Urothelium cell line (cell line): ENCODE measurements around the gene MXRA7.
"Not testable (repeated sequence)": the region's sequence is repeated elsewhere in the genome, so short reads cannot be mapped to it uniquely, and the experiment has no call there.

ENCODE experiments used
- DNase-seq: peaks from one replicate; pipeline ENCODE4 v3.0.0; 2011; ENCODE audit warnings: low spot score, mixed read lengths
- FAIRE-seq: peaks from 2 replicates; lab custom pipeline; 2011; peaks lifted over from hg19 to GRCh38; lab: Jason Lieb, UNC

The MXRA7 gene

GRCh38 chr17:76710863-76711611 is at the start of gene MXRA7:
Gene MXRA7, minus strand, starts transcription at chr17:76710965. Its CDS starts 19 bp downstream, at chr17:76710946.
- peak; percentile 93 for DNase-seq
- FAIRE-seq: peak; percentile 85

GRCh38 chr17:76758570-76758969 is 47.8 kb upstream of the MXRA7 start:
- no peak for DNase-seq
- FAIRE-seq: peak; percentile 13

GRCh38 chr17:76757256-76757655 is 46.5 kb upstream of the MXRA7 start:
- FAIRE-seq: no peak

GRCh38 chr17:76755285-76755684 is 44.5 kb upstream of the MXRA7 start:
- FAIRE-seq (no peak), DNase-seq (no peak)

More at GRCh38 chr17:76757256-76757655, 46.5 kb upstream of the MXRA7 start:
- DNase-seq: no peak

- FAIRE-seq: no peak
- DNase-seq: no peak
Observed at GRCh38 chr17:76753061-76753961, 42.5 kb upstream of the MXRA7 start.

GRCh38 chr17:76752006-76752405 is 41.2 kb upstream of the MXRA7 start:
- no peak for DNase-seq
- no peak for FAIRE-seq

GRCh38 chr17:76751416-76751993 is 40.7 kb upstream of the MXRA7 start:
- FAIRE-seq: no peak
- no peak for DNase-seq

- FAIRE-seq: no peak
- DNase-seq: no peak
Observed at GRCh38 chr17:76748657-76749056, 37.9 kb upstream of the MXRA7 start.

GRCh38 chr17:76747716-76748363 is 37.1 kb upstream of the MXRA7 start:
- FAIRE-seq (no peak), DNase-seq (no peak)

- FAIRE-seq, DNase-seq: not testable (repeated sequence)
Observed at GRCh38 chr17:76745785-76746184, 35.0 kb upstream of the MXRA7 start.

- no peak for FAIRE-seq
- no peak for DNase-seq
Observed at GRCh38 chr17:76744747-76745146, 34.0 kb upstream of the MXRA7 start.

GRCh38 chr17:76742958-76743357 is 32.2 kb upstream of the MXRA7 start:
- FAIRE-seq (no peak), DNase-seq (no peak)

- no peak for FAIRE-seq
- DNase-seq: no peak
Observed at GRCh38 chr17:76740329-76741118, 29.8 kb upstream of the MXRA7 start.

- DNase-seq, FAIRE-seq: not testable (repeated sequence)
Observed at GRCh38 chr17:76739568-76740115, 28.9 kb upstream of the MXRA7 start.

GRCh38 chr17:76738468-76738850 is 27.7 kb upstream of the MXRA7 start:
- no peak for DNase-seq
- no peak for FAIRE-seq

GRCh38 chr17:76737676-76738467 is 27.1 kb upstream of the MXRA7 start, which contains the start of gene MFSD11:
Gene MFSD11, plus strand, starts transcription at chr17:76738119. Its CDS starts 234 bp downstream, at chr17:76738353.
- peak; percentile 99 for DNase-seq
- FAIRE-seq: peak; percentile 88

GRCh38 chr17:76737082-76737675 is 26.4 kb upstream of the MXRA7 start, which contains the start of gene SRSF2:
Gene SRSF2, minus strand, starts transcription at chr17:76737331. Its CDS starts 171 bp downstream, at chr17:76737160.
- DNase-seq: peak; percentile 100
- FAIRE-seq: peak; percentile 9

- FAIRE-seq (peak; percentile 90), DNase-seq (peak; percentile 66)
Observed at GRCh38 chr17:76736349-76737081, 25.8 kb upstream of the MXRA7 start.
